ENCODE data around the gene MAN2B2.

MAN2B2 gene

GRCh38 chr4:6574747-6575502 lies at the start of gene MAN2B2:
Gene MAN2B2, plus strand, starts transcription at chr4:6575189. Its CDS starts 22 bp downstream, at chr4:6575211.
- DNase-seq = peak; percentile 53

GRCh38 chr4:6525474-6525873 lies 49.5 kb upstream of the MAN2B2 start:
- DNase-seq = no peak

GRCh38 chr4:6526156-6526555 lies 48.8 kb upstream of the MAN2B2 start:
- peak; percentile 28 for DNase-seq

- DNase-seq = peak; percentile 84
Observed at GRCh38 chr4:6526671-6527091, 48.3 kb upstream of the MAN2B2 start.

GRCh38 chr4:6527259-6527658 lies 47.7 kb upstream of the MAN2B2 start:
- DNase-seq = no peak

- no peak for DNase-seq
Observed at GRCh38 chr4:6527683-6528595, 47.0 kb upstream of the MAN2B2 start.

GRCh38 chr4:6529021-6529420 lies 46.0 kb upstream of the MAN2B2 start:
- no peak for DNase-seq

GRCh38 chr4:6530301-6530700 lies 44.7 kb upstream of the MAN2B2 start:
- no peak for DNase-seq

GRCh38 chr4:6530964-6531363 lies 44.0 kb upstream of the MAN2B2 start:
- DNase-seq = no peak

- no peak for DNase-seq
Observed at GRCh38 chr4:6532102-6532501, 42.9 kb upstream of the MAN2B2 start.

GRCh38 chr4:6532658-6533057 lies 42.3 kb upstream of the MAN2B2 start:
- no peak for DNase-seq

GRCh38 chr4:6534050-6534449 lies 40.9 kb upstream of the MAN2B2 start:
- no peak for DNase-seq

GRCh38 chr4:6534618-6535328 lies 40.2 kb upstream of the MAN2B2 start:
- no peak for DNase-seq

- no peak for DNase-seq
Observed at GRCh38 chr4:6535329-6535692, 39.7 kb upstream of the MAN2B2 start.

GRCh38 chr4:6535706-6536105 lies 39.3 kb upstream of the MAN2B2 start:
- no peak for DNase-seq

- DNase-seq = no peak
Observed at GRCh38 chr4:6538111-6538510, 36.9 kb upstream of the MAN2B2 start.

- DNase-seq = peak; percentile 44
Observed at GRCh38 chr4:6538575-6538974, 36.4 kb upstream of the MAN2B2 start.

- peak; percentile 66 for DNase-seq
Observed at GRCh38 chr4:6539009-6539764, 35.8 kb upstream of the MAN2B2 start.

- no peak for DNase-seq
Observed at GRCh38 chr4:6540879-6541278, 34.1 kb upstream of the MAN2B2 start.

GRCh38 chr4:6541789-6542188 lies 33.2 kb upstream of the MAN2B2 start:
- no peak for DNase-seq

- DNase-seq = peak; percentile 75
Observed at GRCh38 chr4:6542951-6543350, 32.0 kb upstream of the MAN2B2 start.

GRCh38 chr4:6546091-6546490 lies 28.9 kb upstream of the MAN2B2 start:
- no peak for DNase-seq

All from NCI-H526 treated with DMSO at 0.1 percent for 48 hours (cell line).